ENCODE measurements around the gene GNB1L. TPM values are rescaled to one million over a fixed set of nuclear protein-coding genes. Genes with fewer than 3 reads are reported as not detected.
A peak's percentile ranks its signal among the peaks of the same experiment; 100 is the strongest.

GNB1L gene
- total and polyA plus RNA-seq, 2 of the 13 experiments (the other 11 are each of a cell fraction or from before 2014, with no cell fraction given), result 2.5 to 7.4 TPM

GRCh38 chr22:19824212-19824925, 30.3 kb downstream of the GNB1L start (continued):
- no peak for TF ChIP-seq CREB3 (CRISPR knock-in tag; IDR thresholded peaks at IDR 0.05)
- TF ChIP-seq ZNF552 (CRISPR knock-in tag; IDR thresholded peaks at IDR 0.05; ENCODE audit: borderline replicate concordance), result no peak
- TF ChIP-seq ZNF598 (CRISPR knock-in tag; IDR thresholded peaks at IDR 0.05; ENCODE audit: borderline replicate concordance), result no peak
- TF ChIP-seq ZNF839 (CRISPR knock-in tag; IDR thresholded peaks at IDR 0.05; ENCODE audit: borderline replicate concordance), result no peak
- TF ChIP-seq SP4 (CRISPR knock-in tag; IDR thresholded peaks at IDR 0.05), result no peak
- peak; percentile 24; the same call in 1 of the 2 replicates for TF ChIP-seq STAG1 (CRISPR knock-in tag; IDR thresholded peaks at IDR 0.05)
- TF ChIP-seq KDM3A (CRISPR knock-in tag; IDR thresholded peaks at IDR 0.05; ENCODE audit: low read depth), result peak; percentile 72; the same call in 1 of the 2 replicates
- no peak for TF ChIP-seq RFX5 (IDR thresholded peaks at IDR 0.05; ENCODE audit: low read depth, low read length)
- peak; percentile 55; the same call in 1 of the 2 replicates for TF ChIP-seq KMT2B (CRISPR knock-in tag; IDR thresholded peaks at IDR 0.05)
- TF ChIP-seq CENPT (CRISPR knock-in tag; IDR thresholded peaks at IDR 0.05; ENCODE audit: low read depth), result no peak
- no peak for TF ChIP-seq ZNF737 (CRISPR knock-in tag; IDR thresholded peaks at IDR 0.05; ENCODE audit: borderline replicate concordance)
- no peak for TF ChIP-seq HNRNPH1 (optimal IDR thresholded peaks at IDR 0.05; ENCODE audit: low read depth, low read length)
- TF ChIP-seq NRL (CRISPR knock-in tag; IDR thresholded peaks at IDR 0.05; ENCODE audit: borderline replicate concordance), result no peak
- peak; percentile 78 for TF ChIP-seq SAP130 (CRISPR knock-in tag; IDR thresholded peaks at IDR 0.05; ENCODE audit: low read depth)
- peak; percentile 81 for TF ChIP-seq PAXIP1 (CRISPR knock-in tag; conservative IDR thresholded peaks at IDR 0.05)
- no peak for TF ChIP-seq NR2C2 (CRISPR knock-in tag; IDR thresholded peaks at IDR 0.05; ENCODE audit: borderline replicate concordance)
- peak; percentile 57; the same call in 1 of the 2 replicates for TF ChIP-seq ZBTB7B (CRISPR knock-in tag; IDR thresholded peaks at IDR 0.05)
- TF ChIP-seq BORCS8-MEF2B (CRISPR knock-in tag; IDR thresholded peaks at IDR 0.05), result no peak
- 0 out of 2 replicates have a peak, but pooled peaks have one; percentile 60 for TF ChIP-seq ZNF770 (CRISPR knock-in tag; IDR thresholded peaks at IDR 0.05)
- peak; percentile 81 for TF ChIP-seq RARA (CRISPR knock-in tag; IDR thresholded peaks at IDR 0.05)

Data from HepG2 (cell line).